B cell (primary cell): ENCODE measurements around the gene HBZ. TPM values are rescaled to one million over a fixed set of nuclear protein-coding genes. Genes with fewer than 3 reads are reported as not detected.

Experiments
- ATAC-seq: fragments of 200-7000 bp; cut with Tn5 transposase; one replicate; pipeline ENCODE4 v1.10.0; 2021; ENCODE audit warnings: low read depth, mild to moderate bottlenecking, moderate number of reproducible peaks, moderate library complexity
- CTCF ChIA-PET: fragments of 350-600 bp; sonication (Branson Sonifier 250); formaldehyde crosslinking; loops from one replicate; lab custom pipeline; 2021; ENCODE audit warnings: antibody characterized with exemption, inconsistent platforms; lab: Charles Lee
- POLR2A ChIA-PET: fragments of 350-600 bp; sonication (Branson Sonifier 250); formaldehyde crosslinking; loops from one replicate; lab custom pipeline; 2021; ENCODE audit warnings: antibody characterized with exemption; lab: Charles Lee
- DNase-seq: peaks from one replicate; pipeline ENCODE4 v3.0.0; 2013
- H2AFZ ChIP-seq: 2 replicates; pipeline ENCODE4 v1.6.1; 2012; ENCODE audit warnings: mild to moderate bottlenecking, low read depth, low read length; ENCODE audit not compliant: insufficient read depth, poor library complexity, severe bottlenecking
- H3K27ac ChIP-seq, 2 donors: 1 replicate in 1 of 2; 2 replicates in 1 of 2; pipeline ENCODE4 v1.5.1; 2012 to 2013; ENCODE audit warnings: low read length in 2 of 2, mild to moderate bottlenecking in 2 of 2, moderate library complexity in 1 of 2
- H3K27me3 ChIP-seq, 4 experiments: fragments of 200-600 bp in 1 of 4; sonication (generic) in 1 of 4; replicated peaks in 1 of 4; 1 replicate in 2 of 4; 2 replicates in 2 of 4; pipeline versions ENCODE4 v1.6.1 to v1.7.0; 2013 to 2016; ENCODE audit warnings: low read length in 3 of 4, mild to moderate bottlenecking in 2 of 4, mixed read lengths in 1 of 4, moderate library complexity in 1 of 4; ENCODE audit not compliant: insufficient read depth in 4 of 4, control insufficient read depth in 3 of 4; ENCODE audit errors: control extremely low read depth in 1 of 4
- H3K36me3 ChIP-seq, 2 experiments: replicated peaks in 1 of 2; 1 replicate in 1 of 2; 2 replicates in 1 of 2; pipeline versions ENCODE4 v1.6.1 to v1.7.1; 2013; ENCODE audit warnings: low read length in 1 of 2; ENCODE audit not compliant: insufficient read depth in 2 of 2, control insufficient read depth in 1 of 2; ENCODE audit errors: control extremely low read depth in 1 of 2, extremely low read depth in 1 of 2
- H3K4me1 ChIP-seq, 2 donors: fragments of 200-600 bp in 1 of 2; sonication (generic) in 1 of 2; 1 replicate in 1 of 2; 2 replicates in 1 of 2; pipeline versions ENCODE4 v1.5.1 to v1.6.1; 2013 to 2017; ENCODE audit warnings: low read length in 2 of 2; ENCODE audit not compliant: control insufficient read depth in 2 of 2, insufficient read depth in 2 of 2
- H3K4me2 ChIP-seq: replicated peaks from 2 replicates; pipeline ENCODE3; 2012; ENCODE audit warnings: mild to moderate bottlenecking, low read depth, low read length; ENCODE audit not compliant: poor library complexity, severe bottlenecking
- H3K4me3 ChIP-seq, 5 experiments: fragments of 200-600 bp in 1 of 5; sonication (generic) in 1 of 5; 1 replicate in 3 of 5; 2 replicates in 2 of 5; pipeline versions ENCODE4 v1.5.1 to v1.7.0; 2011 to 2016; ENCODE audit warnings: low read length in 4 of 5, mild to moderate bottlenecking in 4 of 5, low read depth in 2 of 5, control low read depth in 1 of 5, moderate library complexity in 1 of 5; ENCODE audit not compliant: insufficient read depth in 1 of 5; ENCODE audit errors: control extremely low read depth in 1 of 5, extremely low read depth in 1 of 5
- H3K79me2 ChIP-seq: fragments of 200-600 bp; sonication (generic); one replicate; pipeline ENCODE4 v1.6.0; 2016; ENCODE audit warnings: low read length; ENCODE audit not compliant: control insufficient read depth, insufficient read depth
- H3K9ac ChIP-seq: fragments of 200-600 bp; sonication (generic); 2 replicates; pipeline ENCODE4 v1.6.1; 2017; ENCODE audit warnings: mild to moderate bottlenecking, low read length, moderate library complexity
- H3K9me3 ChIP-seq, 3 donors: one replicate each; pipeline versions ENCODE4 v1.6.1 to v1.7.1; 2013; ENCODE audit warnings: low read length in 2 of 3; ENCODE audit not compliant: control insufficient read depth in 2 of 3, insufficient read depth in 1 of 3; ENCODE audit errors: control extremely low read depth in 1 of 3
- H4K20me1 ChIP-seq: 2 replicates; pipeline ENCODE4 v1.6.0; 2012; ENCODE audit warnings: mild to moderate bottlenecking, low read length; ENCODE audit not compliant: insufficient read depth, control insufficient read depth, poor library complexity, severe bottlenecking
- H3K27ac Mint-ChIP-seq: one replicate; pipeline ENCODE4 v1.8.0; 2021; ENCODE audit warnings: mixed read lengths
- H3K27me3 Mint-ChIP-seq: one replicate; pipeline ENCODE4 v1.8.0; 2021; ENCODE audit warnings: mixed read lengths
- H3K4me1 Mint-ChIP-seq: one replicate; pipeline ENCODE4 v1.8.0; 2021; ENCODE audit warnings: mixed read lengths
- H3K4me3 Mint-ChIP-seq: one replicate; pipeline ENCODE4 v1.8.0; 2021; ENCODE audit warnings: mixed read lengths
- H3K9me3 Mint-ChIP-seq: one replicate; pipeline ENCODE4 v1.8.0; 2022; ENCODE audit warnings: mixed read lengths; ENCODE audit not compliant: insufficient read depth
- EZH2 ChIP-seq: IDR thresholded peaks from 2 replicates; pipeline ENCODE4 v1.6.1; 2012; ENCODE audit warnings: borderline replicate concordance, low read depth, mild to moderate bottlenecking, moderate library complexity, low read length; ENCODE audit not compliant: insufficient read depth, poor library complexity, severe bottlenecking
- WGBS: methylation state at CpG from one replicate; pipeline ENCODE4 v1.1.5; 2013; ENCODE audit warnings: missing lambda C conversion rate; ENCODE audit not compliant: insufficient coverage; 5-methylcytosine and 5-hydroxymethylcytosine counted together
- intact Hi-C: fragments of 100-400 bp; cut with micrococcal nuclease; formaldehyde crosslinking; loops from one replicate; pipeline ENCODE4 v1.10.0; 2022
- polyA plus RNA-seq: library from polyadenylated mRNA; depleted of rRNA; stranded (reverse); fragments of >200 nt; gene quantifications from 2 replicates; pipeline ENCODE4 v1.2.3, GENCODE V29; 2012
- total RNA-seq, 2 donors: library from RNA; stranded (reverse); fragments of 120-200 nt in 1 of 2; gene quantifications; 1 replicate in 1 of 2; 2 replicates in 1 of 2; pipeline versions ENCODE4 v1.2.3 to v1.2.4, GENCODE V29; 2013 to 2022
- TF ChIP-seq, protein P1 (sequence below): fragments of 200-600 bp; IDR thresholded peaks from one replicate; pipeline ENCODE4 v1.8.0; 2022; ENCODE audit warnings: antibody characterized with exemption, mild to moderate bottlenecking

HBZ gene
- total and polyA plus RNA-seq, 2 donors (not counting 1 experiment from before 2014, with no cell fraction given): not detected

DNA sequence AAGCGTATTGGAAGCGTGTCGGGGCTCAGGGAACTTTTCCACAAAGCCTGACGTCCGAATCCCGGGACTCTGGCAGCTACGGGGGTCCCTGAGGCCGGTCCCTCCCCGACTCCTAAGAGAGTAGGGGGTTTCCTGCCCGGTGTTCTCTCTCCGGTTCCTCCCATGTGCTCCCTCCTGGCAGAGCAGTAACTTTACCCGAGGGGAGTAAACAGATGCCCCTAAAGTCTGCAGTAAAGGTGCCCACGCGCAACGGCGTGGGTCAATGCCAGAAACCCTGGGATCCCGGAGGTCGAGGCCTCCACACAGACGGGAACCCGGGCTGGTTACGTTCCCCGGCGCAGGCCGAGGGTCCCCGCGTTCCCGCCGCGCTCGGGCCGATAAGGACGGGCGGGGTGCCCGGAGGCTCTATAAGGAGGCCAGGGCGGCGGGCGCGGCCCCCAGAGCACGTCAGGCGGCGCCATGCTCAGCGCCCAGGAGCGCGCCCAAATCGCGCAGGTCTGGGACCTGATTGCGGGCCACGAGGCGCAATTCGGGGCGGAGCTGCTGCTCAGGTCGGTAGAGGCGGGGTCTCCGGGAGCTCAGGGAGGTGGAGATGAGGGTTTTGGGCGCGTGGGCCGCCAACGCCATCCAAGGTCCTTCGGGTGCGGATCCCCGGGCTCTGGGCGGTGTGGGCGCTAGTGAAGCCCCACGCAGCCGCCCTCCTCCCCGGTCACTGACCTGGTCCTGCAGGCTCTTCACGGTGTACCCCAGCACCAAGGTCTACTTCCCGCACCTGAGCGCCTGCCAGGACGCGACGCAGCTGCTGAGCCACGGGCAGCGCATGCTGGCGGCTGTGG, 13.3 kb downstream of the HBZ start, which contains the start of gene HBM:
TSS of gene HBM (plus strand) at position 440 of the 836 bp plus-strand sequence. CDS start at position 460, 20 bp downstream.
- ATAC-seq (peak; percentile 8), DNase-seq (peak; percentile 50)
- 5% methylated on average over 75 of the region's 75 CpGs for WGBS
- H3K36me3 ChIP-seq: no peaks in the 10 kb centered on the region
- Mint-ChIP-seq H3K9me3 (no peaks in the 10 kb centered on the region), H3K4me3 (peak within 1 kb of the TSS; percentile 59), H3K27me3 (peaks cover 48% of the 10 kb centered on the region), H3K27ac (no peak within 1 kb of the TSS), H3K4me1 (peaks cover 15% of the 10 kb centered on the region)
- H2AFZ ChIP-seq: peak within 1 kb of the TSS; percentile 50
- peak within 1 kb of the TSS in 3 of 5 experiments; percentile 26 to 35 (median 32) for H3K4me3 ChIP-seq
- H3K4me2 ChIP-seq: peak within 1 kb of the TSS; percentile 78
- ChIA-PET POLR2A (interaction anchor here (0.7 kb wide), 1 partner anchor 28 kb away, joined by 3 read pairs; no protein-coding TSS in a partner anchor), CTCF (no interaction called here)
- peaks cover 18 to 23% of the 10 kb centered on the region in 2 donors for H3K4me1 ChIP-seq
- no peaks in the 10 kb centered on the region for H3K79me2 ChIP-seq
- H3K9me3 ChIP-seq: peaks cover 0 to 13% (median 0%) of the 10 kb centered on the region in 3 donors
- intact Hi-C loops: no loop called here
- H4K20me1 ChIP-seq: no peaks in the 10 kb centered on the region
- H3K27me3 ChIP-seq: peaks cover 0 to 57% (median 20%) of the 10 kb centered on the region in 4 experiments
- TF ChIP-seq EZH2: no peak
- TF ChIP-seq, protein P1, sequence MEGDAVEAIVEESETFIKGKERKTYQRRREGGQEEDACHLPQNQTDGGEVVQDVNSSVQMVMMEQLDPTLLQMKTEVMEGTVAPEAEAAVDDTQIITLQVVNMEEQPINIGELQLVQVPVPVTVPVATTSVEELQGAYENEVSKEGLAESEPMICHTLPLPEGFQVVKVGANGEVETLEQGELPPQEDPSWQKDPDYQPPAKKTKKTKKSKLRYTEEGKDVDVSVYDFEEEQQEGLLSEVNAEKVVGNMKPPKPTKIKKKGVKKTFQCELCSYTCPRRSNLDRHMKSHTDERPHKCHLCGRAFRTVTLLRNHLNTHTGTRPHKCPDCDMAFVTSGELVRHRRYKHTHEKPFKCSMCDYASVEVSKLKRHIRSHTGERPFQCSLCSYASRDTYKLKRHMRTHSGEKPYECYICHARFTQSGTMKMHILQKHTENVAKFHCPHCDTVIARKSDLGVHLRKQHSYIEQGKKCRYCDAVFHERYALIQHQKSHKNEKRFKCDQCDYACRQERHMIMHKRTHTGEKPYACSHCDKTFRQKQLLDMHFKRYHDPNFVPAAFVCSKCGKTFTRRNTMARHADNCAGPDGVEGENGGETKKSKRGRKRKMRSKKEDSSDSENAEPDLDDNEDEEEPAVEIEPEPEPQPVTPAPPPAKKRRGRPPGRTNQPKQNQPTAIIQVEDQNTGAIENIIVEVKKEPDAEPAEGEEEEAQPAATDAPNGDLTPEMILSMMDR: no peak
- H3K9ac ChIP-seq: peak within 1 kb of the TSS; percentile 4
- H3K27ac ChIP-seq: no peak within 1 kb of the TSS
